Fibroblast of mammary gland (primary cell): ENCODE data around the gene CDK6.

Experiments
- DNase-seq: peaks from one replicate; pipeline ENCODE4 v3.0.0-alpha.2; 2010; ENCODE audit warnings: low read depth
- H3K4me3 ChIP-seq: 2 replicates; pipeline ENCODE4 v1.5.1; 2011; ENCODE audit warnings: low read depth, mild to moderate bottlenecking, low read length, moderate library complexity; ENCODE audit not compliant: control insufficient read depth
- TF ChIP-seq, protein P1 (sequence below): conservative IDR thresholded peaks from 2 replicates; pipeline ENCODE4 v1.5.1; 2011; ENCODE audit warnings: low read depth, low read length, inconsistent platforms; ENCODE audit not compliant: control insufficient read depth, insufficient read depth

Gene CDK6

DNA sequence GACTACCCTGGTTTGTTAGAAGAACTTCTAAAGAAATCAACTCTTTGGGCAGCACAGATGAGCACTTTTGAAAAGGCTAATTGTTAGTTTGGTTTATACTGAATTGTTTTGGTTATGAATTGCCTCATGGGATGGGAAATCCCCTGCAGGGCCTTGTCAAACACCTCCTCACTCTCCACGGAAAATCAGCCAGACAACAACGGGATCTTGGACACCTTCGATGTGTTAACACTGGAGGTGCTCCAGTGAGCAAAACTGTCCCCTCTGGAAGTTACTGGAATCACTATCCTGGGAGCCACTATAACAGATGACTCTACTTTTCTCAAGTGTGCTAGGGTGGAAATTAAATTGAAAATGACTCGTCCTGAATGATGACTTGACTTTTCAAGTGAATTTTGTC lies 38.7 kb downstream of the CDK6 start:
- no peak overlapping the region for H3K4me3 ChIP-seq
- TF ChIP-seq, protein P1, sequence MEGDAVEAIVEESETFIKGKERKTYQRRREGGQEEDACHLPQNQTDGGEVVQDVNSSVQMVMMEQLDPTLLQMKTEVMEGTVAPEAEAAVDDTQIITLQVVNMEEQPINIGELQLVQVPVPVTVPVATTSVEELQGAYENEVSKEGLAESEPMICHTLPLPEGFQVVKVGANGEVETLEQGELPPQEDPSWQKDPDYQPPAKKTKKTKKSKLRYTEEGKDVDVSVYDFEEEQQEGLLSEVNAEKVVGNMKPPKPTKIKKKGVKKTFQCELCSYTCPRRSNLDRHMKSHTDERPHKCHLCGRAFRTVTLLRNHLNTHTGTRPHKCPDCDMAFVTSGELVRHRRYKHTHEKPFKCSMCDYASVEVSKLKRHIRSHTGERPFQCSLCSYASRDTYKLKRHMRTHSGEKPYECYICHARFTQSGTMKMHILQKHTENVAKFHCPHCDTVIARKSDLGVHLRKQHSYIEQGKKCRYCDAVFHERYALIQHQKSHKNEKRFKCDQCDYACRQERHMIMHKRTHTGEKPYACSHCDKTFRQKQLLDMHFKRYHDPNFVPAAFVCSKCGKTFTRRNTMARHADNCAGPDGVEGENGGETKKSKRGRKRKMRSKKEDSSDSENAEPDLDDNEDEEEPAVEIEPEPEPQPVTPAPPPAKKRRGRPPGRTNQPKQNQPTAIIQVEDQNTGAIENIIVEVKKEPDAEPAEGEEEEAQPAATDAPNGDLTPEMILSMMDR: no peak
- DNase-seq: peak; percentile 32

DNA sequence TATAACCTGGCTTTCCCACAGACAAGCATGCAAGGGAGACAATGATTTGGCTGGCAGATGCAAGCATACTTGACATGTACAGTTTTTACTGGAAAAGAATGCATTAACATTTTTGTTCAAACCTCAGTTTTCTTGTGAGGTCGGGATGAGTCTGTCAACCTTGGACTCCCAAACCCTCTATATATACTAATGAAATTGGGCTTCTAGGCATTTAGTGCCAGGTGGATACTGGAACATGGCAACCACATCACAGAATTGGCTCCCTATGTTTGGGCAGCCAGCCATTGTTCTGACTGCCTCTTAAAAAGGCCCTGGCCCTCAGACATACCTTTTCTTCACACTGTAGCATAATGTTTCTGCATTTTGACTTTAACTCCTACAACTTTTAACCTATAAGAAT lies 39.1 kb downstream of the CDK6 start:
- TF ChIP-seq, protein P1: no peak

DNA sequence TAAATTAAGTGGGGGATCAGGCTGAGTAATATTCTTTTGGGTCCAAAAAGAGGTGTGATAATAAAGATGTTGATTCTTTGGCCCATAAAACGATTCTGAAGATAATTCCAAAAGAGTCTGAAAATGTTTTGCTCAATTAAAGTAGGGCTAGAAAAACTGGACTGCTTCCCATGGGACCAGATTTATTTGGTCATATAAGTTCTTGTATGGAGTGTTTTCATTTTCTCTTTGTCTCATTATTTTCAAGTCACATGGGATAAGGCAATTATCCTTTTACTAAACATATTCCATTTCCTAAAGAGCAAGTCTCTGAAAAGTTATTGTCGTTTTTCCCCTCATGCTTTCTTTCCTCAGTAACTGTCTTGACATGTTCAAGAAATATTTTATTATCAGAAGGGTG lies 41.5 kb downstream of the CDK6 start:
- no peak overlapping the region for H3K4me3 ChIP-seq
- DNase-seq: no peak
- TF ChIP-seq, protein P1: no peak

More for the DNA sequence above, 39.1 kb downstream of the CDK6 start:
- no peak overlapping the region for H3K4me3 ChIP-seq
- DNase-seq: no peak

DNA sequence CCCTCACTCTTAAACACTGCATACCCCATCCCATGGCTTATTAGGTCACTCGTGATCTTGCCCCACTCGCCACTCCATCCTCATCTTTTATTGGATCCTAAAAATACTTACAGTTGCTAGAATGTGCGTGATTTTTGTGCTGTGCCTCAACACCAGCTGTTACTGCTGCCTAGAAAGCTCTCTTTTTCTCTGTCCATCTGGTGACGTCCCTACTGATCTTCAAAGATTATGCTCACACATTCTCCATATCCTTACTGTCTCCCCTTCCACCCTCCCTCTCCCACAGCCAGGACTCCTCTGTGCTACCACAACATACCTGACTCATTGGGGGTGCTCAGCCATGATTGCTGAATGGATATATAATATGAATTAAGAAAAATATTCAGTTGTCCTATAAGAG lies 42.0 kb downstream of the CDK6 start:
- TF ChIP-seq, protein P1: no peak
- no peak overlapping the region for H3K4me3 ChIP-seq
- no peak for DNase-seq

DNA sequence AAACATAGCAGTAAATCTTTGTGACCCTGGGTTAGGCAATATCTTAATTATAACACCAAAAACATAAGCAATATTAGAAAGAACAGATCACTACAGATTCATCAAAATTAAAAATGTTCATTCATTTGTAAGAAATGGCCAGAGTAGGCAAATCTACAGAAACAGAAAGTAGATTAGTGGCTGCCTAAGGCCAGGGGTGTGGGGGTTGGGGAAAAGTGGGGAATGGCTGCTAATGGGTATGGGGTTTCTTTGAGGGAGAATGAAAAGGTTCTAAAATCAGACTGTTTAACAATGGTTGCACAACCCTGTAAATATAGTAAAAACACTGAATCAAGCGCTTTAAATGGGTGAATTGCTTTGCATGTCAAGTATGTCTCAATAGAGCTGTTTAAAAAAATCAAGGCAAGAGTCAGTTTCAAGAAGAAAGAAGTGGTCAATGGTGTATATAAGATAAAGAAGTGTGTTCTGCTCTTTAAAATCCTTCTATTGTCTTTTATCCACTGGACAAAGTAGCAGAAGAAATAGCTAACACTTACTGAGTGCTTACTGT lies 42.6 kb downstream of the CDK6 start:
- no peak for DNase-seq
- no peak overlapping the region for H3K4me3 ChIP-seq
- TF ChIP-seq, protein P1: no peak

DNA sequence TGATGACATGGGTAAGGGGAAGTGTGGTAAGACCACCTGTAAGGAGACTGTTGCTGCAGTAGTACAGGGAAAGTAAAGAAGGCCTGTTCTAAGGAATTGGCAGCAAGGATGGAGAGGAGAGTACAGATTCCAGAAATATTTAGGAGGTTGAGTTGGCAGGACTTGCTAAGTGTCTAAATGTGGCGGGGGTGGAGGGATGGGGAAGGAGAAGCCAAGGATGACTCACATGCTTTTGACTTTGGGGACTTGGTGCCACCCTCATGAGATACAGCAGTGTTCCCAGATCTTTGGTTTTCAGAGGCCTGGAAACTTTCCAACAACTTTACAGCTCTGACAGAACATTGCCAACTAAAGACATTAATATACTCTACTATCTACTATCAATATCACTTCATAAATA lies 45.4 kb downstream of the CDK6 start:
- no peak overlapping the region for H3K4me3 ChIP-seq
- TF ChIP-seq, protein P1: no peak
- peak; percentile 72 for DNase-seq
